Ishikawa (cell line): ENCODE measurements around the gene FSTL4.

Experiments
- CEBPB ChIP-seq: IDR thresholded peaks from 2 replicates; pipeline ENCODE4 v1.6.1; 2012
- EGR1 ChIP-seq: IDR thresholded peaks from 2 replicates; pipeline ENCODE4 v1.6.1; 2012
- EP300 ChIP-seq: IDR thresholded peaks from 2 replicates; pipeline ENCODE4 v1.6.1; 2012; ENCODE audit warnings: borderline replicate concordance
- FOXM1 ChIP-seq: IDR thresholded peaks from 2 replicates; pipeline ENCODE4 v1.6.1; 2012; ENCODE audit warnings: low read depth, borderline replicate concordance
- NFIC ChIP-seq: IDR thresholded peaks from 2 replicates; pipeline ENCODE4 v1.6.1; 2012
- REST ChIP-seq: IDR thresholded peaks from 2 replicates; pipeline ENCODE4 v1.6.1; 2012; ENCODE audit warnings: low read depth, mild to moderate bottlenecking
- TAF1 ChIP-seq: IDR thresholded peaks from 2 replicates; pipeline ENCODE4 v1.6.1; 2012; ENCODE audit warnings: low read depth, mild to moderate bottlenecking
- YY1 ChIP-seq: IDR thresholded peaks from 2 replicates; pipeline ENCODE4 v1.6.1; 2012; ENCODE audit warnings: low read depth
- ZBTB7A ChIP-seq: IDR thresholded peaks from 2 replicates; pipeline ENCODE4 v1.6.1; 2012; ENCODE audit warnings: low read depth

GRCh38 chr5:133475986-133476385 is 136.4 kb downstream of the FSTL4 start:
- TF ChIP-seq FOXM1 = no peak
- no peak for TF ChIP-seq EP300
- no peak for TF ChIP-seq EGR1
- TF ChIP-seq REST = no peak
- no peak for TF ChIP-seq TAF1
- no peak for TF ChIP-seq YY1
- no peak for TF ChIP-seq NFIC
- TF ChIP-seq ZBTB7A = no peak
- no peak for TF ChIP-seq CEBPB
